Measurements from ENCODE around the gene ULK3.

ULK3 gene

GRCh38 chr15:74821091-74821789 lies 21.7 kb downstream of the ULK3 start:
- no peak for DNase-seq

- DNase-seq: no peak
These were observed 22.9 kb downstream of the ULK3 start for GRCh38 chr15:74820056-74820455.

GRCh38 chr15:74817370-74817737 lies 25.6 kb downstream of the ULK3 start:
- DNase-seq: no peak

GRCh38 chr15:74816624-74817369 lies 26.2 kb downstream of the ULK3 start:
- no peak for DNase-seq

- no peak for DNase-seq
These were observed 27.0 kb downstream of the ULK3 start for GRCh38 chr15:74815961-74816360.

GRCh38 chr15:74815121-74815934 lies 27.6 kb downstream of the ULK3 start:
- DNase-seq: no peak

- no peak for DNase-seq
These were observed 30.4 kb downstream of the ULK3 start, which contains the start of gene LMAN1L for GRCh38 chr15:74812533-74812932. TSS of gene LMAN1L (plus strand) at chr15:74812835. CDS start at chr15:74812855, 20 bp downstream.

GRCh38 chr15:74809956-74810355 lies 33.0 kb downstream of the ULK3 start:
- DNase-seq: no peak

GRCh38 chr15:74809242-74809641 lies 33.7 kb downstream of the ULK3 start:
- DNase-seq: no peak

GRCh38 chr15:74808840-74809229 lies 34.1 kb downstream of the ULK3 start:
- no peak for DNase-seq

GRCh38 chr15:74808078-74808839 lies 34.7 kb downstream of the ULK3 start:
- DNase-seq: no peak

- DNase-seq: no peak
These were observed 35.7 kb downstream of the ULK3 start for GRCh38 chr15:74807282-74807681.

GRCh38 chr15:74804935-74805334 lies 38.0 kb downstream of the ULK3 start:
- no peak for DNase-seq

GRCh38 chr15:74802862-74803447 lies 40.0 kb downstream of the ULK3 start:
- no peak for DNase-seq

GRCh38 chr15:74802290-74802689 lies 40.7 kb downstream of the ULK3 start:
- DNase-seq: no peak

GRCh38 chr15:74801311-74801997 lies 41.5 kb downstream of the ULK3 start:
- DNase-seq: no peak

- no peak for DNase-seq
These were observed 42.3 kb downstream of the ULK3 start for GRCh38 chr15:74800559-74801094.

GRCh38 chr15:74799856-74800558 lies 42.9 kb downstream of the ULK3 start:
- DNase-seq: no peak

- no peak for DNase-seq
These were observed 43.6 kb downstream of the ULK3 start for GRCh38 chr15:74799255-74799855.

Data from GOT3 (cell line).